Measurements from ENCODE around the gene KIZ. TPM values are rescaled to one million over a fixed set of nuclear protein-coding genes. Genes with fewer than 3 reads are reported as not detected.

Gene KIZ
- total RNA-seq, 1 donor = 19.4 TPM

DNA sequence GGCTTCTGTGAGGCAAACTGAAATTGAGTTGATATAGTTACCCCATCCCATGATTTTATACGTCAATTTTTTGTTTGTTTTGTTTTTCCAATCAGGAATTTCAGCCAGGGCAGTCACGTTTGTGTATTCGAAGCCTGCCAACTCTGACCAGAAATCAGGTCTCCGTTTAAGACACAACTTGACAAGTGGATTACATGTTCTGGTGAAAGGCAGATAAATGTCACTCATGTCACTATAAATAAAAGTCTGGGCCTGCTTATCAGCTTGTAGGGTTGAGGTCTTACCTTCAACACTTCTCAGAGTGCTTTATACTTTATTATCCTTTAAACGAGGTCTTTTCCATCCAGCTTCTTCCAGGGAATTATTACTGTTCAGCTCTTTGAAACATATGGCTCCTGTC is 168.9 kb downstream of the KIZ start:
- no peak for DNase-seq (ENCODE audit: low read depth)
- TF ChIP-seq, protein P1, sequence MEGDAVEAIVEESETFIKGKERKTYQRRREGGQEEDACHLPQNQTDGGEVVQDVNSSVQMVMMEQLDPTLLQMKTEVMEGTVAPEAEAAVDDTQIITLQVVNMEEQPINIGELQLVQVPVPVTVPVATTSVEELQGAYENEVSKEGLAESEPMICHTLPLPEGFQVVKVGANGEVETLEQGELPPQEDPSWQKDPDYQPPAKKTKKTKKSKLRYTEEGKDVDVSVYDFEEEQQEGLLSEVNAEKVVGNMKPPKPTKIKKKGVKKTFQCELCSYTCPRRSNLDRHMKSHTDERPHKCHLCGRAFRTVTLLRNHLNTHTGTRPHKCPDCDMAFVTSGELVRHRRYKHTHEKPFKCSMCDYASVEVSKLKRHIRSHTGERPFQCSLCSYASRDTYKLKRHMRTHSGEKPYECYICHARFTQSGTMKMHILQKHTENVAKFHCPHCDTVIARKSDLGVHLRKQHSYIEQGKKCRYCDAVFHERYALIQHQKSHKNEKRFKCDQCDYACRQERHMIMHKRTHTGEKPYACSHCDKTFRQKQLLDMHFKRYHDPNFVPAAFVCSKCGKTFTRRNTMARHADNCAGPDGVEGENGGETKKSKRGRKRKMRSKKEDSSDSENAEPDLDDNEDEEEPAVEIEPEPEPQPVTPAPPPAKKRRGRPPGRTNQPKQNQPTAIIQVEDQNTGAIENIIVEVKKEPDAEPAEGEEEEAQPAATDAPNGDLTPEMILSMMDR (IDR thresholded peaks at IDR 0.05; ENCODE audit: insufficient read depth, low read length) = no peak
- H3K4me3 ChIP-seq (ENCODE audit: low read depth, low read length) = no peak overlapping the region

Small RNA genes within 50 kb of the gene (small RNA-seq; reads per million reads assigned to genes)
- gene RNA5SP477 = not detected

Other genes starting within 250 kb of the KIZ start
- gene LINC00237, start 19.7 kb upstream of the KIZ start, total RNA-seq (ENCODE audit: low replicate concordance) = not detected in 2 replicates
- gene XRN2, start 177.2 kb downstream of the KIZ start, total RNA-seq (ENCODE audit: low replicate concordance) = 97.1 and 97.3 TPM in 2 replicates